ENCODE measurements around the gene OR10P1.

OR10P1 gene

GRCh38 chr12:55681142-55682077 lies 44.7 kb downstream of the OR10P1 start:
- H3K4me3 ChIP-seq (ENCODE audit: low read length) = no peak overlapping the region
- no peaks in the 10 kb centered on the region for H3K4me1 ChIP-seq (ENCODE audit: insufficient read depth, low read length)
- no peak overlapping the region for H2AFZ ChIP-seq (ENCODE audit: low read depth, low read length)
- H3K27me3 ChIP-seq (ENCODE audit: insufficient read depth, low read length) = no peaks in the 10 kb centered on the region
- no peaks in the 10 kb centered on the region for H3K9me3 ChIP-seq (ENCODE audit: low read length)
- H3K36me3 ChIP-seq (ENCODE audit: insufficient read depth, low read length) = no peaks in the 10 kb centered on the region

DNA sequence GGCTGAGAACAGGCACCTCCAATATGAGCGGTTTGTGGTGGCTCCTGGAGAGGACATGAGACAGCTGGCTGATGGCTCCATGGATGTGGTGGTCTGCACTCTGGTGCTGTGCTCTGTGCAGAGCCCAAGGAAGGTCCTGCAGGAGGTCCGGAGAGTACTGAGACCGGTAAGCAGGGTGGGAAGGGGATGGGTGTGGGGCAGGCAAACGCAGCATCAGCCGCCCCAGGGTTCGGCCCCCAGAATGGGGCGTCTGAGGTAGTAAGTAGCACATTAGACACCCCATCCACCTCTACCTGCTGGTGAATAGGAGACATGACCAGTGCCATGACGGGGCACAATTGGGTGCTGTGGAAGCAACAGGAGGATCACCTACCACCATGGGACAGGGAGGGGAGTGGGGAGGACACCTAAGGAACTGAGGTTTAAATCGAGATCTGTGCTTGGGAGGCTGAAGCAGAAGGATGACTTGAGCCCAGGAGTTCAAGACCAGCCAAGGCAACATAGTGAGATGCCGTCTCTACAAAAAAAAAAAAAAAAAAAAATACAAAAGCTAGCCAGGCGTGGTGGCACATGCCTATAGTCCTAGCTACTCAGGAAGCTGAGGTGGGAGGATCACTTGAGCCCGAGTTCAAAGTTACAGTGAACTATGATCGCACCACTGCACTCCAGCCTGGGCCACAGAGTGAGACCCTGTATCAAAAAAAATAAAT lies 45.5 kb downstream of the OR10P1 start:
- no peaks in the 10 kb centered on the region for H3K4me1 ChIP-seq (ENCODE audit: insufficient read depth, low read length)
- no peaks in the 10 kb centered on the region for H3K9me3 ChIP-seq (ENCODE audit: low read length)
- H3K4me3 ChIP-seq (ENCODE audit: low read length) = no peak overlapping the region
- no peaks in the 10 kb centered on the region for H3K27me3 ChIP-seq (ENCODE audit: insufficient read depth, low read length)
- peaks cover 2% of the 10 kb centered on the region for H3K36me3 ChIP-seq (ENCODE audit: insufficient read depth, low read length)
- no peak overlapping the region for H2AFZ ChIP-seq (ENCODE audit: low read depth, low read length)

DNA sequence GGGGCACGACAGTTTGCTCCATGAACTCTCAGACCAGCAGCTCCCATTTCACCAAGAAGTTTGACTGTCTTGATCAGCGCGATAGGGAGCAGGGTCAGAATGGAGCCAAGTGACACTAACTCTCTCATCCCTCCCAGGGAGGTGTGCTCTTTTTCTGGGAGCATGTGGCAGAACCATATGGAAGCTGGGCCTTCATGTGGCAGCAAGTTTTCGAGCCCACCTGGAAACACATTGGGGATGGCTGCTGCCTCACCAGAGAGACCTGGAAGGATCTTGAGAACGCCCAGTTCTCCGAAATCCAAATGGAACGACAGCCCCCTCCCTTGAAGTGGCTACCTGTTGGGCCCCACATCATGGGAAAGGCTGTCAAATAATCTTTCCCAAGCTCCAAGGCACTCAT lies 47.0 kb downstream of the OR10P1 start:
- Histone ChIP-seq H3K36me3 (ENCODE audit: insufficient read depth, low read length) (peaks cover 7% of the 10 kb centered on the region), H3K4me1 (ENCODE audit: insufficient read depth, low read length) (no peaks in the 10 kb centered on the region), H3K27me3 (ENCODE audit: insufficient read depth, low read length) (no peaks in the 10 kb centered on the region), H3K9me3 (ENCODE audit: low read length) (no peaks in the 10 kb centered on the region), H3K4me3 (ENCODE audit: low read length) (no peak overlapping the region), H2AFZ (ENCODE audit: low read depth, low read length) (no peak overlapping the region)

- H3K9me3 ChIP-seq (ENCODE audit: low read length) = no peaks in the 10 kb centered on the region
- H3K4me3 ChIP-seq (ENCODE audit: low read length) = no peak overlapping the region
- peaks cover 7% of the 10 kb centered on the region for H3K36me3 ChIP-seq (ENCODE audit: insufficient read depth, low read length)
- no peak overlapping the region for H2AFZ ChIP-seq (ENCODE audit: low read depth, low read length)
- no peaks in the 10 kb centered on the region for H3K4me1 ChIP-seq (ENCODE audit: insufficient read depth, low read length)
- no peaks in the 10 kb centered on the region for H3K27me3 ChIP-seq (ENCODE audit: insufficient read depth, low read length)
Measured at GRCh38 chr12:55684761-55685370, 48.2 kb downstream of the OR10P1 start.

- Histone ChIP-seq H3K27me3 (ENCODE audit: insufficient read depth, low read length) (no peaks in the 10 kb centered on the region), H3K36me3 (ENCODE audit: insufficient read depth, low read length) (peaks cover 7% of the 10 kb centered on the region), H3K9me3 (ENCODE audit: low read length) (no peaks in the 10 kb centered on the region), H2AFZ (ENCODE audit: low read depth, low read length) (no peak overlapping the region), H3K4me3 (ENCODE audit: low read length) (no peak overlapping the region), H3K4me1 (ENCODE audit: insufficient read depth, low read length) (no peaks in the 10 kb centered on the region)
Measured at GRCh38 chr12:55685671-55686070, 49.0 kb downstream of the OR10P1 start.

DNA sequence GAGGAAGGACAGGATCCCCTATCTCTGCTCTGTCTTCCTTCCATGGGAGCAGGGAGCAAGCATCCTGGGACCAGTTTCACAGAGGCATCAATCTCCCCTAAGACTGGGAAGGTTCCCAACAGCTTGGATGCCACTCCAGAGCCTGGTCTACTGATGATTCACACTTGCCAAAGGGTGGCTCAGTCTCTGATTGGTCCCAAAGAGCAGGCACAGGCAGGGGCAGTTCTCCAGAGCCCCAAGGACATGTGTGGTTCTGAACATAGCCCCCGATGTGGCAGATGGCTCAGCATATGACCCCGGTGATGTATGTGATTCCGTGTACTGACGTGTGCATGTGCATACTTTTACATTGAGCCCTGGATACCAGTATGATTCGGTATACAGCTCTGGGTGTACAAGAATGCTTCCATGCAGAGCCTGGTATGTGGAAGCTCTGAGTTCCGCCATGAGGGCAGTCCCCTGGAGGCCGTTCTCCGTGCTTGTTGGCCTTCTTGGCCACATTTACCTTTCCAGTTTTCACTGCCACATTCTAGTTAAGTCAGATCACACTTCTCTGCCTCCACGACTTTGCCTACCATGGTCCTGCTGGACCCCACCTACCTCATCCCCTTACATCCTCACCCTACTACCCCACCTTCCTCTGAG lies 49.8 kb downstream of the OR10P1 start:
- peaks cover 7% of the 10 kb centered on the region for H3K36me3 ChIP-seq (ENCODE audit: insufficient read depth, low read length)
- H3K4me3 ChIP-seq (ENCODE audit: low read length) = no peak overlapping the region
- H3K27me3 ChIP-seq (ENCODE audit: insufficient read depth, low read length) = no peaks in the 10 kb centered on the region
- H2AFZ ChIP-seq (ENCODE audit: low read depth, low read length) = no peak overlapping the region
- H3K9me3 ChIP-seq (ENCODE audit: low read length) = no peaks in the 10 kb centered on the region
- H3K4me1 ChIP-seq (ENCODE audit: insufficient read depth, low read length) = no peaks in the 10 kb centered on the region
